IPS DF 19.7 (cell line): ENCODE results near the gene TRIM56.
"Not testable (repeated sequence)": the region's sequence is repeated elsewhere in the genome, so short reads cannot be mapped to it uniquely, and the experiment has no call there.

Source experiments
- DNase-seq: peaks from one replicate; pipeline ENCODE4 v3.0.0-alpha.2; 2013; ENCODE audit warnings: low read depth, low spot score

The TRIM56 gene

DNA sequence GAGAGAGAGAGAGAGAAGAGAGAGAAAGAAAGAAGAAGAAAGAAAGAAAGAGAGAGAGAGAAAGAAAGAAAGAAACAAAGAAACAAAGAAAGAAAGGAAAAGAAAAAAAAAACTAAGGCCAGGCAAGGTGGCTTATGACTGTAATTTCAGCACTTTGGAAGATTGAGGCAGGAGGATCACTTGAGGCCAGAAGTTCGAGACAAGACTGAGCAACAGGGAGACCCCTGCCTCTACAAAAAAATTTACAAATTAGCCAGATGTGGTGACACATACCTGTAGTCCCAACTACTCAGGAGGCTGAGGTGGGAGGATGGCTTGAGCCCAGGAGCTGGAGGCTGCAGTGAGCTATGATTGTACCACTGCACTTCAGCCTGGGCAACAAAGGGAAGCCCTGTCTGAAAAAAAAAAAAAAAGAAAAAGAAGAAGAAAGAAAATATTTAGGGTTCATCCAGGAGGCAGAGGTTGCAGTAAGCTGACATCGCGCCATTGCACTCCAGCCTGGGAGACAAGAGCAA is 44.4 kb downstream of the TRIM56 start:
- DNase-seq: no peak

DNA sequence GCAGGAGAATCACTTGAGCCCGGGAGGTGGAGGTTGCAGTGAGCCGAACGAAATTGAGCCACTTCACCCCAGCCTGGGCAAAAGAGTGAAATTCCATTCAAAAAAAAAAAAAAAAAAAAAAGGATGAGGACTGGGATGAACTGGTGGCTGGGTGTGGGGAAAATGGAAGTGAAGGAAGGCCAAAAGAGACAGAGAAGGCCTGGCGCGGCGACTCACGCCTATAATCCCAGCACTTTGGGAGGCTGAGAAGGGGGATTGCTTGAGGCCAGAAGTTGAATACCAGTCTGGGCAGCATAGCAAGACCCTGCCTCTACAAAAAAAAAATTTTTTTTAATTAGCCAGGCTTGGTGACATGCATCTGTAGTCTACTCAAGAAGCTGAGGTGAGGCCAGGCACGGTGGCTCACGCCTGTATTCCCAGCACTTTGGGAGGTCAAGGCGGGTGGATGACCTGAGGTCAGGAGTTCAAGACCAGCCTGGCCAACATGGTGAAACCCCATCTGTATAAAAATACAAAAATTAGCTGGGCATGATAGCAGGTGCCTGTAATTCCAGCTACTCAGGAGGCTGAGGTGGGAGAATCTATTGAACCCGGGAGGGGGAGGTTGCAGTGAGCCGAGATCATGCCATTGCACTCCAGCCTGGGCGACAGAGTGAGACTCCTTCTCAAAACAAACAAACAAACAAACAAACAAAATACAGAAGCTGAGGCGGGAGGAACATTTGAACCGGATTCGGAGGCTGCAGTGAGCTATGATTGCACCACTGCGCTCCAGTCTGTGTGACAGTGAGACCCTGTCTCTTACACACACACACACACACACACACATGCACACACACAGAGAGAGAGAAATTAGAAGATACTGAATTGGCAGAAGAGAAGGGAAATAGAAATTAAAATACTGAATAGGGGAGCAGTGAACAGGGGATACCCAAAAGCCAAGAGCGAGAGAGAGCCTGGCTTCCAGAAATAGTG is 47.6 kb downstream of the TRIM56 start:
- not testable (repeated sequence) for DNase-seq

DNA sequence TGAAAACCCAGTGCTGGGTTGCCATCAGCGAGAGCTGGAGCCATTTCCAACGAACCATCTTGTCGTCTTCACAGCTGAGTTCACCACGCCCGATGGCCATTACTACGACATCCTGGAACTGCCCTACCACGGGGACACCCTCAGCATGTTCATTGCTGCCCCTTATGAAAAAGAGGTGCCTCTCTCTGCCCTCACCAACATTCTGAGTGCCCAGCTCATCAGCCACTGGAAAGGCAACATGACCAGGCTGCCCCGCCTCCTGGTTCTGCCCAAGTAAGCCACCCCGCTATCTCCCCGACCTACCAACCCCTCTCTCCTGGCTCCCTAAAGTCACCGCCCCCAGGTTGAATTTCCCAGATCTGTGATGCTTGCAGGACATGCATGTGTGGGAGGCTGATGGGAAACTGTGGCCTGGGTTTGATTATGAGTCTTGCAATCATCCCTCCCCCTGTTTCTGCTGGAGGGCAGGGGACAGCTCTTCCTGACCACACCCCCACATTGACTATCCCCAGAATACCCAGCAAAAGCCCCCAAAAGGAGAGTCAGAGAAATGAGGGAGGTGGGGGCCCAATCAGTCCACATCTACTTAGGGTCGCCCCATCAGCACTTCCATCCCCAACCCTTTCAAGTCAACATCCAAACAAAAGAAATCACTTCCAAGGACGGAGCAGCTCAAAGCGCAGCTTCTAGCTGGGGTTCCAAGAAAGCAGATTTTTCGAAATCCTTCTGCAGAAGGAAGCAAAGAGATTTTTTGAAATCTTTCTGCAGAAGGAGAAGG is 48.5 kb downstream of the TRIM56 start:
- DNase-seq: no peak

DNA sequence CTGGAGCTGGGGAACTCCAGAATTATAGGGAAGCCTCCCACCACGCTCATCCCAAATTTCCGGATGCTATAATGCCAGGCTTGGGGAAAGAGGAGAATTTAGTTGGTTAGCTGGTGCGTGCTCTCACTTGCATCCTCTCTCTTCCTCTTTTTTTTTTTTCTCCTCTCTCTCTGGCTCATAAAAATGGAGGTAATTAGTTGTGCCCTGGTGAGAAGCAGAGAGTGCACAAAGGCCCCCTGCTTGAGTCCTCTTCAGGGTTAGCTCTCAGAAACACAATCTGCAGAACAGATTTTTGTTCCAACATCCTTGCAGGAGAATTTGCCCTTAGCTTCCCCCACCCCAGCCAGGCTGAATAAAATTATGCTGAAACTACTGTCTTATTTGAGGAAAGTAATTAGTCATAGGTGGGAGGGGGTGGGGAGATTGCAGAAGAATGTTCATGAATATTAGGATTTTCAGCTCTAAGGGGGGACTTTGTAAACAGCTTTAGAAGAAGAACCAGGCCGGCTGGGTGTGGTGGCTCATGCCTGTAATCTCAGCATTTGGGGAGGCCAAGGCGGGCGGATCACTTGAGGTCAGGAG is 49.2 kb downstream of the TRIM56 start:
- no peak for DNase-seq

DNA sequence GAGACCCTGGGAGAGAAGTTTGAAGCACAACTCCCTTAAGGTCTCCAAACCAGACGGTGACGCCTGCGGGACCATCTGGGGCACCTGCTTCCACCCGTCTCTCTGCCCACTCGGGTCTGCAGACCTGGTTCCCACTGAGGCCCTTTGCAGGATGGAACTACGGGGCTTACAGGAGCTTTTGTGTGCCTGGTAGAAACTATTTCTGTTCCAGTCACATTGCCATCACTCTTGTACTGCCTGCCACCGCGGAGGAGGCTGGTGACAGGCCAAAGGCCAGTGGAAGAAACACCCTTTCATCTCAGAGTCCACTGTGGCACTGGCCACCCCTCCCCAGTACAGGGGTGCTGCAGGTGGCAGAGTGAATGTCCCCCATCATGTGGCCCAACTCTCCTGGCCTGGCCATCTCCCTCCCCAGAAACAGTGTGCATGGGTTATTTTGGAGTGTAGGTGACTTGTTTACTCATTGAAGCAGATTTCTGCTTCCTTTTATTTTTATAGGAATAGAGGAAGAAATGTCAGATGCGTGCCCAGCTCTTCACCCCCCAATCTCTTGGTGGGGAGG is 52.5 kb downstream of the TRIM56 start:
- no peak for DNase-seq

DNA sequence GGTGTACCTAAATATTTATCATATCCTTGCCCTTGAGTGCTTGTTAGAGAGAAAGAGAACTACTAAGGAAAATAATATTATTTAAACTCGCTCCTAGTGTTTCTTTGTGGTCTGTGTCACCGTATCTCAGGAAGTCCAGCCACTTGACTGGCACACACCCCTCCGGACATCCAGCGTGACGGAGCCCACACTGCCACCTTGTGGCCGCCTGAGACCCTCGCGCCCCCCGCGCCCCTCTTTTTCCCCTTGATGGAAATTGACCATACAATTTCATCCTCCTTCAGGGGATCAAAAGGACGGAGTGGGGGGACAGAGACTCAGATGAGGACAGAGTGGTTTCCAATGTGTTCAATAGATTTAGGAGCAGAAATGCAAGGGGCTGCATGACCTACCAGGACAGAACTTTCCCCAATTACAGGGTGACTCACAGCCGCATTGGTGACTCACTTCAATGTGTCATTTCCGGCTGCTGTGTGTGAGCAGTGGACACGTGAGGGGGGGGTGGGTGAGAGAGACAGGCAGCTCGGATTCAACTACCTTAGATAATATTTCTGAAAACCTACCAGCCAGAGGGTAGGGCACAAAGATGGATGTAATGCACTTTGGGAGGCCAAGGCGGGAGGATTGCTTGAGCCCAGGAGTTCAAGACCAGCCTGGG is 53.1 kb downstream of the TRIM56 start:
- peak; percentile 78 for DNase-seq

DNA sequence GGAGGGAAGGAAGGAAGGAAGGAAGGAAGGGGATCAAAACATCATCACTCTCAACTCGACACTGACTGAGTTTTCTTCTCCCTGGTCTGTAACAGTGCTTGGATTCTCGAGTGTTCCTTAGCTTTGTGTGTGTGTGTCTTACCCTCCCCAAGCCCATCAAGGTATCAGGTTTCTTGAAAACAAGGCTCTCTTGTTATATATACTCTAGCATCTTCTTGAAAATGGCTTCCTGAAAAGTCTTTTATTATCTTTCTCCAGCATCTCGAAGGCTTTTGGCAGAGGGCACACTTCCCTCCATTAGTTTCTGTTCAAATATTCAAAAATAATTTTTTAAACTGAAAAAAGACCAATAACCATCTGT is 55.0 kb downstream of the TRIM56 start:
- DNase-seq: no peak

DNA sequence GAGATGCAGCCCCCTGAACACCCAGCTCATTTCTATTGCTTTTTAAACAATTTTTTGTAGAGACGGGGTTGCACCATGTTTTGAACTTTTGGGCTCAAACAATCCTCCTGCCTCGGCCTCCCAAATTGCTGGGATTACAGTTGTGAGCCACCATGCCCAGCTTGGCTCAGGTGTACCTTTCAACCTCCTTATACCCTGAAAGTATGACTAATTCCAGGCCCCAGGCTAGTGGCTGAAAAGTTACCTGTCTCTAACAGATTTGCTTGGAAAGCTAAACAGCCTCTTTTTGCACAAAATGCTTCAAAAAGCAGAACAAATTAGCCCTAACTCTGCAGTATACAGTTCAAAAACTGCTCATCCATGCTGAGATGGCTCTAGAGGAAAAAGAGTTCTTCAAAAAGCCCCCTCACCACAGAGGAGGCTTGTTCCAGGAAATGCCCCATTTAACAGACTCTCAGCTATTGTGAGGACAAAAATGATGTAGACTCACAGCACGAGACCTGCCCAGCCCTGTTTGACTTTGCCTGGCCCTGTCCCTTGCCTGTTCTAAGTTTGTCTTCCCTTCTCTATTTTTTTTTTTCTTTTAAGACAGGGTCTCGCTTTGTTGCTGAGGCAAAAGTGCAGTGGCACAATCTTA is 55.6 kb downstream of the TRIM56 start:
- no peak for DNase-seq
